Lower leg skin (tissue), 4 donors: ENCODE measurements around the gene ATG9A. TPM values are rescaled to one million over a fixed set of nuclear protein-coding genes. Genes with fewer than 3 reads are reported as not detected.
"Not testable (repeated sequence)": the region's sequence is repeated elsewhere in the genome, so short reads cannot be mapped to it uniquely, and the experiment has no call there.

Experiments
- DNase-seq, 2 donors: peaks; one replicate each; pipeline ENCODE4 v3.0.0-alpha.2; 2019; ENCODE audit warnings: low spot score in 2 of 2
- H3K4me3 ChIP-seq: fragments of 200-600 bp; sonication (generic); 2 replicates; pipeline ENCODE4 v1.5.1; 2017; ENCODE audit warnings: mild to moderate bottlenecking, low read depth; ENCODE audit not compliant: poor library complexity, severe bottlenecking
- POLR2A ChIP-seq, 2 donors: fragments of 450-650 bp; IDR thresholded peaks; one replicate each; pipeline ENCODE4 v1.6.1; 2016 to 2017; ENCODE audit warnings: antibody characterized with exemption in 2 of 2, mild to moderate bottlenecking in 1 of 2, moderate library complexity in 1 of 2
- WGBS, 2 donors: methylation state at CpG; one replicate each; pipeline ENCODE4 v1.1.5; 2018; 5-methylcytosine and 5-hydroxymethylcytosine counted together
- intact Hi-C: fragments of 100-400 bp; cut with DNase I; formaldehyde crosslinking; loops from one replicate; pipeline ENCODE4 v1.15.0; 2023; ENCODE audit warnings: low total_unique reads
- total RNA-seq, 4 donors: library from RNA; depleted of rRNA; stranded (reverse); fragments of >200 nt; gene quantifications; one replicate each; pipeline ENCODE4 v1.1.0, GENCODE V29; 2016
- TF ChIP-seq, protein P1 (sequence below), 3 donors: fragments of 450-650 bp; IDR thresholded peaks; one replicate each; pipeline ENCODE4 v1.5.1; 2016; ENCODE audit warnings: antibody characterized with exemption in 3 of 3, mild to moderate bottlenecking in 3 of 3, moderate library complexity in 2 of 3

ATG9A gene
- total RNA-seq, 4 donors from 2014 or later = 57.6 to 92.8 (median 61.9) TPM

DNA sequence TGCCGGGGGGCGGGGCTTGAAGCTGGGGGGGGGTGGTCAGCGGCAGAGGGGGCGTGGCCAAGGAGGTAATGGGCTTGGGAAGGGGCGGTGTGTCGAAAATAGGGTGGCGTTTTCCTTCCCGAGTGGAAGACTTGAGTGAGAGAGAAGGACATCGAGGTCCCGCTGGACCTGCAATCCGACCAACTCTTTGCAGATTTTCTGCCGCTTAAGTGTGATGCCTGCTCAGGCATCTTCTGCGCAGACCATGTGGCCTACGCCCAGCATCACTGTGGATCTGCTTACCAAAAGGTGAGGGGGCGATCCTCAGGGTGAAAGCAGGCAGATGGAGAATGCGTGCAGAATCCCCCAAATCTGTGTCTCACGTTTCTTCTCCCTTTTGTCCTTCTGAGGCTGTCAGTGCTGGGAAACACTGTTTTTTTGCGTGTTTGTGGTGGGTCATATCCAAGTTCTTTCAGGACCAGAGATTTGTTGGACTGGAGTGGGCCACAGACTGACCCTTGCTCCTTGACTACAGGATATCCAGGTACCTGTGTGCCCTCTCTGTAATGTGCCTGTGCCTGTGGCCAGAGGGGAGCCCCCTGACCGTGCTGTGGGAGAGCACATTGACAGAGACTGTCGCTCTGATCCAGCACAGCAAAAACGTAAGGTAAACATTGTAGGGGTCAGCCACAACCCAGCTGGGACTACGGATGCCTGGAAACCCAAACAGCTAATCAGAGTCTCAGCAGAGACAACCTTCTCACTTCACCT lies 22.1 kb downstream of the ATG9A start:
- intact Hi-C loops = no loop called here
- peak overlapping the region; percentile 50 for H3K4me3 ChIP-seq
- TF ChIP-seq, protein P1, sequence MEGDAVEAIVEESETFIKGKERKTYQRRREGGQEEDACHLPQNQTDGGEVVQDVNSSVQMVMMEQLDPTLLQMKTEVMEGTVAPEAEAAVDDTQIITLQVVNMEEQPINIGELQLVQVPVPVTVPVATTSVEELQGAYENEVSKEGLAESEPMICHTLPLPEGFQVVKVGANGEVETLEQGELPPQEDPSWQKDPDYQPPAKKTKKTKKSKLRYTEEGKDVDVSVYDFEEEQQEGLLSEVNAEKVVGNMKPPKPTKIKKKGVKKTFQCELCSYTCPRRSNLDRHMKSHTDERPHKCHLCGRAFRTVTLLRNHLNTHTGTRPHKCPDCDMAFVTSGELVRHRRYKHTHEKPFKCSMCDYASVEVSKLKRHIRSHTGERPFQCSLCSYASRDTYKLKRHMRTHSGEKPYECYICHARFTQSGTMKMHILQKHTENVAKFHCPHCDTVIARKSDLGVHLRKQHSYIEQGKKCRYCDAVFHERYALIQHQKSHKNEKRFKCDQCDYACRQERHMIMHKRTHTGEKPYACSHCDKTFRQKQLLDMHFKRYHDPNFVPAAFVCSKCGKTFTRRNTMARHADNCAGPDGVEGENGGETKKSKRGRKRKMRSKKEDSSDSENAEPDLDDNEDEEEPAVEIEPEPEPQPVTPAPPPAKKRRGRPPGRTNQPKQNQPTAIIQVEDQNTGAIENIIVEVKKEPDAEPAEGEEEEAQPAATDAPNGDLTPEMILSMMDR (IDR thresholded peaks at IDR 0.05) = no peak
- no peak for TF ChIP-seq POLR2A (IDR thresholded peaks at IDR 0.05)
- DNase-seq = no peak
- WGBS, 2 donors = 16 to 21% methylated on average over 22 of the region's 22 CpGs

DNA sequence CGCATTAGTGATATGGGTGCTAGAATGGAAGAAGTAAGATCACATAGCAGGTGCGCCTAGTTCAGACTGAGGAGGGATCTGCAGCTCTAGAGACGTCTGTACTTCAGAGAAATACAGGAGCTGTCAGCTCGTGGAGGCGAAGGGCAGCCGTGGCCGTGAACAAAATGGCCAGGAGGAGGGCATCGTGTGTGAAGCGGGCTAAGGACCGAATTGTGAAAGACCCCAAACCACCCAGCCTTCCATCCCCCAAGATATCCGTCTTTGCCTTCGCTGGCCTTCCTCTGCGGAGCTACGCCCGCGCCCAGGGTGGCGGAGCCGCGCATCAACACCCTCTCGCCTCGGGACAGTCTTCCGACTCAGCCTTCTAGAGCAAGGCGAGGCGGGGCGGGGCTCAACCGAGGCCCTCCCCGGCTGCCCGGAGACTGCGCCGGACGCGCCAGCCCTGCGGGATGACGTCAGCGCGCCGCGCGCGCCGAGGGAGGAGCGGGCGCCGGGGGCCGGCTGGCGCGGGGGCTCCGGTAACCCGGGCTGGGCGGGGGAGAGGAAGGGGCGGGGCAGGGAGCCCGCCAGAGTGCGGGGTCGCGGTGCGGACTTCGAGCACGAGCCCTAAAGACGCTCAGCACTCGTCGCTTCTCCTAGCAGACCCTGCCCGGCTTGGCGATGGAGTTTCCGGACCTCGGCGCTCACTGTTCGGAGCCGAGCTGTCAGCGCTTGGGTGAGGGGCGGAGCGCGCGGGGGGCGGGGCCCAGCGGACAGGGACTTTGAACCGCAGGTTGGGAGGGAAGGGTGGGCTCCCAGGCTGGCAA lies 22.9 kb downstream of the ATG9A start, which contains the start of gene ZFAND2B:
Gene ZFAND2B, plus strand, starts transcription at position 455 of the 806 bp plus-strand sequence. Its CDS starts 206 bp downstream, at position 661.
- WGBS, 2 donors = 1 to 2% methylated on average over 41 to 58 of the region's 76 CpGs
- peak in 1 of 2 donors; percentile 70 for TF ChIP-seq POLR2A (IDR thresholded peaks at IDR 0.05)
- TF ChIP-seq, protein P1 (IDR thresholded peaks at IDR 0.05) = no peak
- H3K4me3 ChIP-seq = peak within 1 kb of the TSS; percentile 50
- DNase-seq = peak; percentile 93 to 99
- intact Hi-C loops = no loop called here

DNA sequence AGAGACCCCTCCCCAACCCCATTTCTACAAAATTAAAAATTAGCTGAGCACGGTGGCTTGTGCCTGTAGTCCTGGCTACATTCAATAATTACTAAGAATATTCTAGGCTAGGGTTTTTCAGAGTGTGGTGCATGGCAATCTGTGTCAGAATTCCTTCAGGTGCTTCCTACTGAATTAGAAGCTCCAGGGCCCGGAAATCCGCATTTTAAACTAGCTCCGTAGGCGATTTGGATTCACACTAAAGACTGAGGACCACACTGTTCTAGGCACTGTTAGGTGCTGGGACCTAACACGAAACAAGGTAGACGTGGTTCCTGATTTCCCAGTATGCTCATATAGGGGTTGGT lies 23.5 kb downstream of the ATG9A start:
- intact Hi-C loops = no loop called here
- 20 to 23% methylated on average over 7 of the region's 7 CpGs for WGBS, 2 donors
- DNase-seq = peak in 1 of 2 donors; percentile 84
- H3K4me3 ChIP-seq = no peak overlapping the region
- TF ChIP-seq, protein P1 (IDR thresholded peaks at IDR 0.05) = no peak
- TF ChIP-seq POLR2A (IDR thresholded peaks at IDR 0.05) = no peak

DNA sequence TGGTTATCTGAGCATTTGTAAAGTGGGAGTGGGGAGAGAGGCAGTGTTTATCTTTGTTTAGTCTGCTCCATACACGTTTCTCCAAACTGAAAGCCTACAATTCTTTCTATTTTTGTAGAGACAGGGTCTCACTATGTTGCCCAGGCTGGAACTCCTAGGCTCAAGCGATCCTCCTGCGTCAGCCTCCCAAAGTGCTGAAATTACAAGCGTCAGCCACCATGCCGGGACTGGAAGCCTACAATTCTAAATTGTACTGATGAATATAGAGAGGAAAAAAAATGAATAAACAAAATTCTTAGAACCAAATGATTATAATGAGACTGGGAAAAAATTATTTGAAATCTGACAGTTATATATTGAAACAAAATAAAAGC lies 24.3 kb downstream of the ATG9A start:
- intact Hi-C loops = no loop called here
- 84 to 87% methylated on average over 5 of the region's 5 CpGs for WGBS, 2 donors
- peak in 1 of 2 donors; percentile 17 for DNase-seq
- no peak overlapping the region for H3K4me3 ChIP-seq
- no peak for TF ChIP-seq POLR2A (IDR thresholded peaks at IDR 0.05)
- TF ChIP-seq, protein P1 (IDR thresholded peaks at IDR 0.05) = no peak

DNA sequence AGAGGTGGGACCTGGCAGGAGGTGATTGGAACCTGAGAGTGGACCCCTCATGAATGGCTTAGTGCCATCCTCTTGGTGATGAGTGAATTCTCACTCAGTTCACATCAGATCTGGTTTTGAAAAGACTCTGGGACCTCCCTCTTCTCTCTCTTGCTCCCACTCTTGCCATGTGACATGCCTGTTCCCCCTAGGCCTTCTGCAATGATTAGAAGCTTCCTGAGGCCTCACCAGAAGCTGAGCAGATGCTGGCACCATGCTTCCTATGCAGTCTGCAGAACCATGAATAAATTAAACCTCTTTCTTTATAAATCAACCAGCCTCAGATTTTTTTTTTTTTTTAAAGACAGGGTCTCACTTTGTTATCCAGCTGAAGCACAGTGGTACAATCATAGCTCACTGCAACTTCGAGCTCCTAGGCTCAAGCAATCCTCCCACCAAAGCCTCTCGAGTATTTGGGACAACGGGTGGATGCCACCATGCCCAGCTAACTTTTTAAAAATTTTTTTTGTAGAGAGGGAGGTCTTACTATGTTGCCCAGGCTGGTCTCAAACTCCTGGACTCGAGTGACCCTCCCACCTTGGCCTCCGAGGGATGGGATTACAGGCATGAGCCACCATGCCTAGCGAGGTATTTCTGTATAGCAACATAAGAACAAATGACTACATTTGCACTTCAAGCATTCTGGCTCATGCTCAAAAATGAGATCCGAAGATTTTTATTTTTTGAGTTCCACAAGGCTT lies 24.8 kb downstream of the ATG9A start:
- intact Hi-C loops = no loop called here
- TF ChIP-seq, protein P1 (IDR thresholded peaks at IDR 0.05) = no peak
- TF ChIP-seq POLR2A (IDR thresholded peaks at IDR 0.05) = no peak
- DNase-seq = peak in 1 of 2 donors; percentile 17
- WGBS, 2 donors = 86 to 90% methylated on average over 7 of the region's 7 CpGs
- no peak overlapping the region for H3K4me3 ChIP-seq

DNA sequence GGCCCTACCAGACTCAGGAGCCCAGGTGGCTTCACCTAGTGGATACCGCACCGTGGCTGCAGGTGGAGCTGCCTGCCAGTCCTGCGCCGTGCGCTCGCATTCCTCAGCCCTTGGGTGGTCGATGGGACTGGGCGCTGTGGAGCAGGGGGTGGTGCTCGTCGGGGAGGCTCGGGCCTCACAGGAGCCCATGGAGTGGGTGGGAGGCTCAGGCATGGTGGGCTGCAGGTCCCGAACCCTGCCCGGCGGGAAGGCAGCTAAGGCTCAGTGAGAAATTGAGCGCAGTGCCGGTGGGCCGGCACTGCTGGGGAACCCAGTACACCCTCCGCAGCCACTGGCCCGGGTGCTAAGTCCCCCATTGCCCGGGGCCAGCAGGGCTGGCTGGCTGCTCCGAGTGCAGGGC lies 28.1 kb downstream of the ATG9A start:
- DNase-seq = peak in 1 of 2 donors; percentile 58
- intact Hi-C loops, H3K4me3 ChIP-seq: not testable (repeated sequence)
- 75 to 93% methylated on average over 13 to 21 of the region's 21 CpGs for WGBS, 2 donors

DNA sequence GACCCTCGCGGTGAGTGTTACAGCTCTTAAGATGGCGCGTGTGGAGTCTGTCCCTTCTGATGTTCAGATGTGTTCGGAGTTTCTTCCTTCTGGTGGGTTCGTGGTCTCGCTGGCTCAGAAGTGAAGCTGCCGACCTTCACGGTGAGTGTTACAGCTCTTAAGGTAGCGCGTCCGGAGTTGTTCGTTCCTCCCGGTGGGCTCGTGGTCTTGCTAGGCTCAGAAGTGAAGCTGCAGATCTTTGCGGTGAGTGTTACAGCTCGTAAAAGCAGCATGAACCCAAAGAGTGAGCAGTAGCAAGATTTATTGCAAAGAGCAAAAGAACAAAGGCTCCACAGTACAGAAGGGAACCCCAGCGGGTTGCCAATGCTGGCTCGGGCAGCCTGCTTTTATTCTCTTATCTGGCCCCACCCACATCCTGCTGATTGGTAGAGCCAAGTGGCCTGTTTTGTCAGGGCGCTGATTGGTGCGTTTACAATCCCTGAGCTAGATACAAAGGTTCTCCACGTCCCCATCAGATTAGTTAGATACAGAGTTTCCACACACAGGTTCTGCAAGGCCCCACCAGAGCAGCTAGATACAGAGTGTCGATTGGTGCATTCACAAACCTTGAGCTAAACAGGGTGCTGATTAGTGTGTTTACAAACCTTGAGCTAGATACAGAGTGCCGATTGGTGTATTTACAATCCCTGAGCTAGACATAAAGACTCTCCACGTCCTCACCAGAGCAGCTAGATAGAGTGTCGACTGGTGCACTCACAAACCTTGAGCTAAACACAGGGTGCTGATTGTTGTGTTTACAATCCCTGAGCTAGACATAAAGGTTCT lies 28.7 kb downstream of the ATG9A start:
- intact Hi-C loops, H3K4me3 ChIP-seq: not testable (repeated sequence)
- peak in 1 of 2 donors; percentile 45 for DNase-seq
- WGBS, 2 donors = 77 to 80% methylated on average over 26 of the region's 26 CpGs
